BJ (cell line): ENCODE results near the gene HMGB4. TPM values are rescaled to one million over a fixed set of nuclear protein-coding genes. Genes with fewer than 3 reads are reported as not detected.

Experiments used
- CTCF ChIA-PET: fragments of 350-600 bp; formaldehyde crosslinking; extraction: SDS; loops from one replicate; lab custom pipeline; 2021; ENCODE audit warnings: antibody characterized with exemption, inconsistent platforms; lab: Yijun Ruan, JAX
- POLR2A ChIA-PET: fragments of 300-600 bp; sonication (Branson Sonifier 250); formaldehyde crosslinking; extraction: SDS; loops from one replicate; lab custom pipeline; 2021; ENCODE audit warnings: antibody characterized with exemption; lab: Charles Lee
- DNase-seq: peaks from one replicate; pipeline ENCODE4 v3.0.0-alpha.2; 2011; ENCODE audit warnings: low read depth
- H3K27me3 ChIP-seq: 2 replicates; pipeline ENCODE4 v1.6.0; 2011; ENCODE audit warnings: low read length; ENCODE audit not compliant: control insufficient read depth, insufficient read depth
- H3K36me3 ChIP-seq: 2 replicates; pipeline ENCODE4 v1.5.1; 2011; ENCODE audit warnings: low read length; ENCODE audit not compliant: control insufficient read depth, insufficient read depth
- H3K4me3 ChIP-seq: 2 replicates; pipeline ENCODE4 v1.5.1; 2011; ENCODE audit warnings: low read depth, mild to moderate bottlenecking, control low read depth, low read length
- CTCF ChIP-seq: IDR thresholded peaks from 2 replicates; pipeline ENCODE4 v1.5.1; 2011; ENCODE audit warnings: low read depth, mild to moderate bottlenecking, control low read depth, inconsistent platforms, low read length, moderate library complexity; ENCODE audit not compliant: insufficient read depth
- polyA plus RNA-seq: library from polyadenylated mRNA; depleted of rRNA; stranded (reverse); fragments of >200 nt; gene quantifications from 2 replicates; pipeline ENCODE4 v1.2.3, GENCODE V29; 2011

Gene HMGB4
- polyA plus RNA-seq, 1 experiment, result not detected

GRCh38 chr1:33823830-33824229 lies 40.0 kb upstream of the HMGB4 start:
- CTCF ChIA-PET, result no interaction called here
- H3K36me3 ChIP-seq, result no peaks in the 10 kb centered on the region
- no peak for TF ChIP-seq CTCF
- DNase-seq, result no peak
- POLR2A ChIA-PET, result no interaction called here
- H3K27me3 ChIP-seq, result no peaks in the 10 kb centered on the region
- H3K4me3 ChIP-seq, result no peak overlapping the region

- DNase-seq, result no peak
- ChIA-PET POLR2A (no interaction called here), CTCF (no interaction called here)
- no peak overlapping the region for H3K4me3 ChIP-seq
- no peaks in the 10 kb centered on the region for H3K36me3 ChIP-seq
- H3K27me3 ChIP-seq, result no peaks in the 10 kb centered on the region
- no peak for TF ChIP-seq CTCF
These were observed 39.6 kb upstream of the HMGB4 start for GRCh38 chr1:33824321-33824720.

GRCh38 chr1:33824971-33825370 lies 38.9 kb upstream of the HMGB4 start:
- DNase-seq, result no peak
- POLR2A ChIA-PET, result no interaction called here
- H3K4me3 ChIP-seq, result no peak overlapping the region
- CTCF ChIA-PET, result interaction anchor here (0.6 kb wide), 1 partner anchor 21 kb away, joined by 3 read pairs; no protein-coding TSS in a partner anchor
- no peaks in the 10 kb centered on the region for H3K36me3 ChIP-seq
- no peaks in the 10 kb centered on the region for H3K27me3 ChIP-seq
- no peak for TF ChIP-seq CTCF

GRCh38 chr1:33825506-33825905 lies 38.4 kb upstream of the HMGB4 start:
- no peak for DNase-seq
- Histone ChIP-seq H3K27me3 (no peaks in the 10 kb centered on the region), H3K4me3 (no peak overlapping the region), H3K36me3 (no peaks in the 10 kb centered on the region)
- ChIA-PET POLR2A (no interaction called here), CTCF (interaction anchor here (0.6 kb wide), 1 partner anchor 20 kb away, joined by 3 read pairs; no protein-coding TSS in a partner anchor)
- no peak for TF ChIP-seq CTCF

GRCh38 chr1:33826311-33826710 lies 37.6 kb upstream of the HMGB4 start:
- H3K4me3 ChIP-seq, result no peak overlapping the region
- no peaks in the 10 kb centered on the region for H3K36me3 ChIP-seq
- TF ChIP-seq CTCF, result no peak
- ChIA-PET POLR2A (no interaction called here), CTCF (no interaction called here)
- no peak for DNase-seq
- no peaks in the 10 kb centered on the region for H3K27me3 ChIP-seq
